ENCODE results near the gene SCARF2.
A peak's percentile ranks its signal among the peaks of the same experiment; 100 is the strongest.
"Not testable (repeated sequence)": the region's sequence is repeated elsewhere in the genome, so short reads cannot be mapped to it uniquely, and the experiment has no call there.

Gene SCARF2

DNA sequence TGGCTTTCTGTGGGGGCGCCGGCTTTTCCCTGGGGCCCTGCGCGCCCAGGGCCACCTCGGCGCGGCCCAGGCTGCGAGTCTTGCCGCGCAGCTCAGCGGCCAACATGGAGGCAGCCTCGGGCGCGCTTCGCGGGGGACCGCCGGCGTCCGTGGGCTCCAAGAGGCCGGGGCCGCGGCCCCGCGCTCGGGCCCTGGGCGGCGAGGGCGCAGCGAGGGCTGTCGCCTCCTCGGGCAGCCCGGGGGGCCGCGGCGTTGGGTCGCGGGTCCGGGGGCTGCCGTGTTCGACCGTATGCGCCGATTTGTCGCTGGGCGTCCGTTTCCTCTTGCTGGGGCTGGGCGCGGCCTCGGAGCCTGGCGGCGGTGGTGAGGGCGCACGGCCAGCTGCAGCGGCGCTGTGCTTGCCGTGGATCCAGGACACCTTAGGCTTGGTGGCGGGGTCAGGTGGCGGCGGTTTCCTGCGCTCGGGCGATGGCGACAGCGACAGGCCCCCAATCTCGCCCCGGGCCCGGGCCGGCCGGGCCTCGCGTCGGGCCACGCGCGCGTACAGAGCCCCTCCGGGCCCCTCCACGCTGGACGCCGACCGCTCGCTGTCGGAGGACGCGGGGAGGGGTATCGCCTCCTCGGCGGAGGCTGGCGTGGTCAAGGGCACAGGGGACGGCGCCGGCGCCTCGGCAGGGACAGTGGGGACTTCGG is 11.9 kb downstream of the SCARF2 start:
- no peak for DNase-seq

DNA sequence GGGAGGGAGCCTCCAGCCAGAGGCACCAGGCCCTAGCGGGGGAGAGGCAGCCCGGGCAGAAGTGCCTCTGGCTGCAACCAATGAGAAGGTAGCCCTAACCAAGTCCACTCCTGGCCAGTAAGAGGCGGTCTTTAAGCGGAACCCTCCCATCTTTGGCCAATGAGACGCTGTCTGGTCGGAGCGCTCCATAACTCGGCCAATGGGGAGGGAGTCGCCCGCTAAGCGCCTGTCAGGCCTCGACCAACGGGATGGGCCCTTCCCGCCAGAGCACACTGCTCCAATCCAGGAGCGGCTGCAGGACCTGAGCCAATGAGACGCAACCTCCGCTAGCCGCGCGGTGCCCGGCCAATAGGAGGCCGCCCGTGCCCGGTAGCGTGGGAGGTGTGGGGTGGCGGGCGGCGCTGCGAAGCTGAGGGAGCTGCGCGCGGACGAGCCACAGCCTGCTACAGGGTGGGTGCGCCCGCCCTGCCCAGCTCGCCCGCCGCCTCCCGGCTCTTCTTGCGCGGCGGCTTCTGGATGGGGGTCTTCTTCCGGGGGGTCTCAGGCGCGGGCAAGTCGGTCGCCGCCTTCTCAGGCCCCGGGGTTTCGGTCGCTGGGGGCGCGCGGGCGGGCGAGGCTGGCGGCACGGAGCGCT is 12.6 kb downstream of the SCARF2 start:
- DNase-seq: no peak

DNA sequence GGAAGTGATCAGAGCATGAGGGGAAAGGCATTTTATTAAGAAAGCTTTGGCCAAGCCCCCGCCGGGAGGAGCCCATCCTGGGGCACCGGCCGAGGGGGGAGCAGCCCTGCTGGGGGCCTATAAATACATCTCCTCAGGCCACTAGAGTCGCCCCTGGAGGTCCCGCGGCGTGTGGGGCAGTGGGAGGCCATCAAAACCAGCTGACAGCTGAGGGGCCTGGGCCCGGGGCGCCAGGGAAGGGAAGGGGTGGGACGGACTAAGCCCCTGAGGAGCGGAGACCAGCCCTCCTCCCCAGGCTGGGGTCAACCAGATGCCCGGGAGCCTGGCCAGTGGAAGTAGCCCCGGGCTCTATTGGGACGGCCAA is 13.1 kb downstream of the SCARF2 start:
- no peak for DNase-seq

DNA sequence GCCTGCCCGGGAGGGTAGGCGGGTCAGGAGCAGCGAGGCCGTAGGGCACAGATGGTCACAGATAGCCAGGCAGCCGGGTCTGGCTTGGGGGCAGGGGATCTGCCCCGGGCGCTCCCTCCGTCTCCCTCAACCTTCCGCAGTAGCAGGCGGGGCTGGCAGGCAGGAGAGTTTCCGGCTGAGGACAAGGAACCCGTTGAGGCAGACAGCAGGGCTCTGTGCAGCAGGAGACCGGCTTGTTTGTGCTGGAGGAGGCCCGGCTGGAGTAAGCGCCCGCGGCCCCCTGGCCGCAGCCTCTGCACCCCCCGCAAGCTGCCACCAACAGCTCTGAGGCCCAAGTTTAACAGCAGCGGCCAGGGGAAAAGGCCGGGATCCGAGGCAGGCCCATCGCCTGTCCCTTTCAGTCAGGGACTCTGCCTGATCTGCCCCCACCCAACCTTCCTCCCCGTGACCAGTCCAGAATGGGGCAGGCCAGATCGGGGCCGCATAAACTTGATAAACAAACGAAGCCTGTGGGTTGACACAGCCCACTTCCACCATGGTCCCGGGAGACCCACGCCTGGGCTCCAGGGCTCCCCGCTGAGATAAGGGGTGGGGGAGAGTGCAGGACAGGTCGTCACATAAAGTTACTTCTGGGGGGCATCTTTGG is 13.6 kb downstream of the SCARF2 start:
- no peak for DNase-seq

DNA sequence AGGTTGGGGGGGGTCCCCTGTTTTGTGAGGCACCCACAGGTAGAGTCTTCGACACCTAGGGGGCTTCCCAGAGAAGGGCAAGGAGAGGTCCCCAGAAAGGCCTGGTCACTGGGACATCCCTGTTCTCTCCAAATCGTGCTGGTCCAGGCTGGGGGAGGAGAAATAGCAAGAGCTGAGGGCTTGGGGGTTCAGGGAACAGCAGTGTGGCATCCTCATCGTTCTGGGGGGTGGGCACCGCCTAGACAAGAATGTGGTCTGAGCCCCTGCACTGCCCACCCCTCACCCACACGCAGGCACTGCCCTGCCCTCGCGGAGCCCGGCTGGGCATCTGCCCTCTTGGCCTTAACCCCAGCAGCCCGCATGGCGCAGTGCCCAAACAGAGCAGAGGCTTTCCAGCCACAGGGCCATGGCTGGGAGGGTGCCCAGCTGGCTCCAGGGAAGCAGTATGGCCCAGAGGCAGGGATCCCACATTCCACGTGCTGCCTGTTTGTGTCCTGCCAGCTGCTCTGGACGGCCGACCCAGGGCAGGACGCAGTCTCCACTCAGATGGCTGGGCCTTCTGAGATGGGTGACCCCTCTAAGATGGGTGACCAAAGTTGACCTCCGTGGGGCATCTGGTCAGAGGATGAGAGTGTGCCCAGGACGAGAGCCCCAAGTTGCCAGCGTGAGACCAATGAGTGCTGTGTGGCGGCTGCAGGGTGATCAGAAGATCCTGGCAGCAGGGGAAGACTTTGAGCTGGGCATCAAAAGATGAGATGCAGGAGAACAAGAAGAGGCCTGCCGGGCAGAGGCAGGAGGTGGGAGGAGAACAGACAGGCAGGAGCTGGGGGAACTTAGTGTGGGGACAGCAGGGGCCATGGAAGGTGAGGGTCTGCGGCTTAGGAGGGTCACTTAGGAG is 14.4 kb downstream of the SCARF2 start:
- DNase-seq: no peak

DNA sequence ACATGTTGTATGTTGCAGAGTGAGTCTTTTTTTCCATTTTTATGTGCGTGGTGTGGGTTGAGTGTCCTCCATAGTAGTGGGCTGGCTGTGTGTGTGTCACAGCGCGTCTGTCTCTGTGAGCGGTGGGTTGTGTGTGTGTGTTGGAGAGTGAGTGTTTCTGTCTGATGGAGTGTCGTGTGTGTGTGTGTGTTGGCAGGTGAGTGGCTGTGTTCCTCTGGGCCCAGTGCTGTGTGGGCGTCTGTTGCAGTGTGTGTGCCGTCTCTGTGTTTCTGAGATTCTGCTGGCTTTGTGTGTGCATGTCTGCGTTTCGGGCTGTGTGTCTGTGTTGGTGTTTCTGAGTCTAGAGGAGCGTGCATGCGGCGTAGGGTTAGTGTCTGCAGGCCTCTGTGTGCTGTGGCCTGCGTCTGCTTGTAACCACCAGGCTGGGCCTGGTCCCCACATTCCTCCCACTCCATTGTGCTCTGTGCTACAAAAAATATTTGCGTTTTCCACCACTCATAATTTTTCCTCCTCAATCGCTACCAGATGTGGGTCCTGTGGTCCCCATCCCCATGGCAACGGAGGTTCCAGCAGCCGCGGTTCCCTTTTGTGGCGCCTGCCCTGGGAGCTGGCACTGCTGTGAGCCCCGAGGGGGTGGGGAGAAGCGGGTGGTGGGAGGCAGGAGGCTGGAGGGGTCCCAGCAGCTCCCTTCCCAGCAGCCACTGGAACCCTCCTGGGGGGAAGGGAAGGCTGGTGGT is 15.2 kb downstream of the SCARF2 start:
- DNase-seq: no peak

DNA sequence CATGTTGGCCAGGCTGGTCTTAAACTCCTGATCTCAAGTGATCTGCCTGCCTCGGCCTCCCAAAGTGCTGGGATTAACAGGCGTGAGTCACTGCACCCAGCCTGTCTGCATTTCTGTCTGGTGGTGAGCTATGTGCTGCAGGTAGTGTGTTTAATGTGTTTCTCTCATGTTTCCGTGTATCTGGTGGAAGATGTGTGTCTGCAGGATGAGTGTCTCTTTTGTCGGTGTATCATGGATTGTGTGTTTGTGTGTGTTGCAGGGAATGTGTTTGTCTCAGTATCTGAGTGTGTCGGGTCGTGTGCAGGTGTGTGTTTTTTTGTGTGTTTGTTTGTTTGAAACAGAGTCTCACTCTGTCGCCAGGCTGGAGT is 16.1 kb downstream of the SCARF2 start:
- no peak for DNase-seq

DNA sequence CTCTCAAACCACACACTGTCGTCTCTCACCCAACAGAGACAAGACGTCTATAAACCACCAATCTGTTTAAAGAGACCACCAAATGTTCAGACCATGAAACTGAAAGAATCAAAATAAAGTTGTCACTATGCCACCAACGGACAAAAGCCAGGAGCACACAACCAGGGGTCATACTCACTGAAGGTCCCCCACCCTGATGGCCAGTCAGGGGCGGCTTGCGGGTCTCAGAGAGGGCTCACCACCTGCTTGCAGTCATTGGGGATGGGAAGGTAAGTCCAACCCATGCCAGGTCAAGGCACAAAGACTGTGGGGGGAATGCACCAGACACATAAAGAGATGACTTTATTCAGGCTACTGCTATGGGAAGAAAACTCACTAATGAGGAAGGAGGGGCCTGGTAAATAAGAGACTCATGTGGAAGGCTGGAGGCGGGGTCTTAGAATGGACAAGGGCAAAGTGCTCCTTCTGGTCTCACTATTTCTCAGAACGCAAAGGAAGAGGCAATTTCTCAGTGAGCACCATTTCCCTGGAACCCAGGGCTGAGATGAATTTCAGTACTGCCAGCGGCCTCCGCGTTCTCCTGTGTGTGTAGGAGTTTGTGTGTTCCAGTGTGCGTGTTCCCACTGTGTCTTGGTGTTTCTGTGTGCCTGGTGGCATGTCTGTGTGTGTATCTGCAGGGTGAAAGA is 17.3 kb downstream of the SCARF2 start:
- DNase-seq: no peak

DNA sequence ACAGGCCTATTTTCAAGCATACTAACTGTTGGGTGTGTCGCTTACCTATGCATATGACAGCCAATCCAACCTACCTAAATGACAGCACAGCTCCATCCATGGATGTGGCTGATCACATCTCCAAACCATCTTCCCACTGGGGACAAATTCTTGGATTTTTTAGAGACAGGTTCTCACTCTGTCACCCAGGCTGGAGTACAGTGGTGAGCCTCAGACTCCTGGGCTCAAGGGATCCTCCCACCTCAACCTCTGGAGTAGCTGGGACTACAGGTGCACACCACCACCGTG is 18.0 kb downstream of the SCARF2 start:
- DNase-seq: no peak

DNA sequence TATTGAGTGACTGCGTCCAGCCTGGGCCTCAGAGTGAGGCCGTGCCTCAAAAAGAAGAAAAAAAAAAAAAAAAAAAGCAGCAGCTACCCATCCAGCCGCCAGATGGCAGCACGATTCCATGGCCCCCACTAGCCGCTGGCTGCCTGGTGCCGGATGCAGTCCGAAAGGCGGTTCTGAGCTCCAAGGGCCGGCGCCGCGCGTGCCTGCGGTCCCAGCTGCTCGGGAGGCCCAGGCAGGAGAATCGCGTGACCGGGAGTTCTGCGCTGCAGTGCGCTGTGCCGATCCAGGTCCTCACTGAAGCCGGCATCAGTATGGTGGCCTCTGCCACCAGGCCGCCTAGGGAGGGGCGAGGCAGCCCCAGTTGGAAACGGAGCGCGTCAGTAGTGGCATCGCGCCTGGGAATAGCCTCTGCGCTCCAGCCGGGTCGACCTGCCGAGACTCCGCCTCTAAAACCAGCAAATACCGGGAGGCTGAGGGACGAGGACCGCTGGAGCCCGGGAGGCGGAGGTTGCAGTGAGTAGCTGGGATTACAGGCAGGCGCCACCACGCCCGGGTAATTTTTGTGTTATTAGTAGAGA is 19.3 kb downstream of the SCARF2 start:
- peak; percentile 80 for DNase-seq

DNA sequence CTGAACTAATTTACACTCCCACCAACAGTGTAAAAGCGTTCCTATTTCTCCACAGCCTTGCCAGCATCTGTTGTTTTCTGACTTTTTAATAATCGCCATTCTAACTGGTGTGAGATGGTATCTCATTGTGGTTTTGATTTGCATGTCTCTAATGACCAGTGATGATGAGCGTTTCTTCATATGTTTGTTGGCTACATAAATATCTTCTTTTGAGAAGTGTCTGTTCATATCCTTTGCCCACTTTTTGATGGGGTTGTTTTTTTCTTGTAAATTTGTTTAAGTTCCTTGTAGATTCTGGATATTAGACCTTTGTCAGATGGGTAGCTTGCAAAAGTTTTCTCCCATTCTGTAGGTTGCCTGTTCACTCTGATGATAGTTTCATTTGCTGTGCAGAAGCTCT is 21.9 kb downstream of the SCARF2 start:
- DNase-seq: not testable (repeated sequence)

DNA sequence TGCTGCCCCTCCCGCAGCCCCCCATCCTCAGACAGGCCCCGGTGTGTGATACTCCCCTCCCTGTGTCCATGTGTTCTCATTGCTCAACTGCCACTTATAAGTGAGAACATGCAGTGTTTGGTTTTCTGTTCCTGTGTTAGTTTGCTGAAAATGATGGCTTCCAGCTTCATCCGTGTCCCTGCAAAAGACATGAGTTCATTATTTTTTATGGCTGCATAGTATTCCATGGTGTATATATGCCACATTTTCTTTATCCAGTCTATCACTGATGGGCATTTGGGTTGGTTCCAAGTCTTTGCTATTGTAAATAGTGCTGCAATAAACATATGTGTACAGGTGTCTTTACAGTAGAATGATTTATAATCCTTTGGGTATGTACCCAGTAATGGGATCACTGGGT is 22.4 kb downstream of the SCARF2 start:
- not testable (repeated sequence) for DNase-seq

DNA sequence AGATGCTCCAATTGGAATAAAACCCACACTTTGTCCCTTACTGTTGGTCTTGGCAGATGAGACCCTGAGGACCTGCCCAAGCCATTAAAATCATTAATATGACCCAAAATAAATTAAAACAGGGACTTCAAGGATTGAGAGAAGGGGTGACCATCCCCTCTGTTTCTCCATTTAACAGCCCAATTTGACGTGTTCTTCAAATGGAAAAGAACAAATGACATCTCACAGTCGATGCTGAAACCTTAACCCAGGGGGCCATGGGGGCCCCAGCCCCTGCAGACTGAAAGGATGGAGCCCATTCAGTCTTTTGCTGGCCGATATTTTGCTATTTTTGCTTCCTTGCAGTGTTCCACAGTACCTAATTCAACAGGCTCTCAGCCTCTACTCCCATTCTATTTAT is 23.2 kb downstream of the SCARF2 start:
- no peak for DNase-seq

DNA sequence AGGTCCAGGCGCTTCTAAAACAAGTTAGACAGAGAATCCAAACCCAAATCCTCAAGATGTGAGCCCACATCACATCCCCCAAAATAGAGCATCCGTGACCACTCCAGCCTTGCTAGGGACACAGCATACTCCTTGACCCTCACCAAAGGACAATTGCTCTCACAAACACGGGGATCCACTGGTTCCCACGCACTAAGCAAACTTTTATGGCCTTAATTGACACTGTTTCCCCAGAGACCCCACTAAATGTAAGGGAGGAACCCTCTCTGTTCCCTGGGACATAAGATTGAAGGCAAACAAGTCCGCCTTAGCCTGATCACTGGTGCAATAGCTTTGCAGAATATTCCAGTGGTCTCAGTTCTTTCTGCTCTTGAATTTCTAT is 23.6 kb downstream of the SCARF2 start:
- DNase-seq: no peak

DNA sequence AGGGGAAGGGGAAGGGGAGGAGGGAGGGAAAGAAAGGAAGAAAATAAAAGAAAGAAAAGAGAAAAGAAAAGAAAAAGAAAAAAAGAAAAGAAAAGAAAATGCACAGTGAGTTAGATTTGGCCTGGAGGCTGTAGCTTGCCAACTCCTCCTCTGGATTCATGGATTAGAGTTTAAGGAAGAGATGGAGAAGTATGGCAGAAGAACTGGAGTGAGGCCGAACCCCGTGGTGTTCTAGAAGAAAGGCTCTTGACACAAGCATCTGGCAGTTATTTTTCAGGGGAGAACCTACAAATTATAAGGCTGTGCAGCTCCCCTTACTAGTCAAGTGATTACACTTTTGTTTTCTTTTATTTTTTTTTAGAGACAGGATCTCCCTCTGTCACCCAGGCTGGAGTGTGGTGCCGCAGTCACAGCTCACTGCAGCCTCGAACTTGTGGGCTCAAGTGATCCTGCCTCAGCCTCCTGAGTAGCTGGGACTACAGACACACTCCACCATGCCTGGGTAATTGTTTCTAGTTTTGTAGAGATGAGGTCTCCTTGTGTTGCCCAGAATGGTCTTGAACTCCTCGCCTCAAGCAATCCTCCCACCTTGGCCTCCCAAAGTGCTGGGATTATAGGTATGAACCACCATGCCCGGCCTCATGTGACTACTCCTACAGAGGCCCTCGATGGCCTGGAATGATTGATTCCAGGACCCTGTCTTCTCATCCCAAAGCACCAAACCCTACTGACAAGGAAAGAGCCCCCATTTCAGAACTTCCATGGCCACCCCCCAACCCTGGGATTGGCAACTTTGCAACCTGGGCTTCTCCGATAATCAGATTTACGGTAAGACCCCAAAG is 24.2 kb downstream of the SCARF2 start:
- DNase-seq: no peak

DNA sequence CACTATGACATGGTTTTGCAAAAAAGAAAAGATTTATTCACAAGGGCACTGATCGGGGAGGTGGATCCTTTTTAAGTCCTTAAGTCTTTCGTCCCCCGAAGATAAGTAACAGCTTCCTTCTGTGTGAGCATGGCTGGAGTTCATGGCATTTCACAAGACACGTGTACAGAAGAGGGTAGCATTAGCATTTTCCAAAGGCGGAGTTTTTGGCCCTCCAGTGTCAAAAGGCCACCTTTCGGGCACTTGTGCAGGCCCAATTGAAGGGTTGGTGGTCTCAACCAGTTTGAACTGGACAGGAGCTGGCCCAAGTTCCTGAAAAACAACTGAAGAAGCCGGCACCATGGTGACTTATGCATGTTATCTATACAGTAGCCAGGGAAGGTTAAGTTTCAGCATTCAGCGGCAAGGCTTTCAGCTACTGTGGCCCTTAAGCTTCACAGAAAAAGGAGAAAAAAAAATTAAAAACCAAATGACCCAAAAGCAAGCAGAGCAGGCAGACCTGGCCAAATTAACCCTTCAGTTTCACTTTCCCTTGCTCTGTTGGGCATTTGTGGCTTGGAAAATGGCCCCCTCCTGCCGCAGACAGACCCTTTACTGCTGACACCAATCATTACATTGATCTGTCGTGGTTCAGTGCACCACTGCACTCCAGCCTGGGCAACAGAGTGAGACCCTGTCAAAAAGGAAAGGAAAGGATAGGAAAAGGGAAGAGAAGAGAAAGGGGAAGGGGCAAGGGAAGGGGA is 25.0 kb downstream of the SCARF2 start:
- DNase-seq: no peak

DNA sequence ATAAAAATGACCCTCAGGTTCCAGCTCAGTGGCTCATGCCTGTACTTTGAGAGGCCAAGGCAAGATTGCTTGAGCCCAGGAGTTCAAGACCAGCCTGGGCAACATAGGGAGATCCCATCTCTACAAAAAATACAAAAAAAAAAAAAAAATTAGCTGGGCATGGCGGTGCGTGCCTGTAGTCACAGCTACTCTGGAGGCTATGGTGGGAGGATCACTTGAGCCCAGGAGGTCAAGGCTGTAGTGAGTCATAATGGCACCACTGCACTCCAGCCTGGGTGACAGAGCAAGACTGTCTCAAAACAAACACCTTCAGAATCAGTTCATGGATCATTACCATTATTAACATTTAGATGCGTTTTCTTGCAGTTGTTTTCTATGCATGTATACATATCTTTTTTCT is 28.2 kb downstream of the SCARF2 start:
- DNase-seq: not testable (repeated sequence)

DNA sequence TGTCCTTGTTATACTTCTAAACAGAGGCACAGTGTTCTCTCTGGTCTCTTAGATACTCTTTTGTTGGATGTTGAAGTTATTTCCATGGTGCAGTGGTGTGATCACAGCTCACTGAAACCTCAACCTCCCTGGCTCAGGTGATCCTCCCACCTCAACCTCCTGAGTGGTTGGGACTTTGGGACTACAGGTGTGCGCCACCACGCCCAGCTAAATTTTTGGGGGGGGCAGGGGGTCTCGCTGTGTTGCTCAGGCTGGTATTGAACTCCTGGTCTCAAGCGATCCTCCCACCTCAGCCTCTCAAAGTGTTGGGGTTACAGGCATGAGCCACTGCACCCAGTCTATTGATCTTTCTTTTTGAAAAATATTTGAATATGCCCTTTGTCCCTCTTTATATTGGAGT is 28.7 kb downstream of the SCARF2 start:
- DNase-seq: no peak

DNA sequence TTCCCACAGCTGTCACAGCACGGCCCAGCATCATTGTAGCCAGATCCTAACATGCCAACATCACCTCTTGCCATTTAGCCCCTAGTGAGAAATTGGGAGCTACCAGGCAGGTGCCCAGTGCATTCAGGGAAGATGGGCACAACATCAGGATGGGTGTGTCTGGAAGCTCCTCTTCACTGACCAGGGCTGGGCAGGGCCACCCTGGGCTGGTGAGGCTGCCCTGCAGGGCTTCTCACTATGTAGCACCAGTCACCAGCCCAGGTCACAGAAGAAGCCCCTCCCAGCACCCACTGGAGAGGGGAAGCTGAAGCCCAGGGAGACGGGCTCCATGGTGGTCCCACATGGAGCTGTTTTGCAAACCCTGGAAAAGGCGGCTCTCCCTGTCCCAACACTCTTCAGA is 29.8 kb downstream of the SCARF2 start:
- DNase-seq: no peak

DNA sequence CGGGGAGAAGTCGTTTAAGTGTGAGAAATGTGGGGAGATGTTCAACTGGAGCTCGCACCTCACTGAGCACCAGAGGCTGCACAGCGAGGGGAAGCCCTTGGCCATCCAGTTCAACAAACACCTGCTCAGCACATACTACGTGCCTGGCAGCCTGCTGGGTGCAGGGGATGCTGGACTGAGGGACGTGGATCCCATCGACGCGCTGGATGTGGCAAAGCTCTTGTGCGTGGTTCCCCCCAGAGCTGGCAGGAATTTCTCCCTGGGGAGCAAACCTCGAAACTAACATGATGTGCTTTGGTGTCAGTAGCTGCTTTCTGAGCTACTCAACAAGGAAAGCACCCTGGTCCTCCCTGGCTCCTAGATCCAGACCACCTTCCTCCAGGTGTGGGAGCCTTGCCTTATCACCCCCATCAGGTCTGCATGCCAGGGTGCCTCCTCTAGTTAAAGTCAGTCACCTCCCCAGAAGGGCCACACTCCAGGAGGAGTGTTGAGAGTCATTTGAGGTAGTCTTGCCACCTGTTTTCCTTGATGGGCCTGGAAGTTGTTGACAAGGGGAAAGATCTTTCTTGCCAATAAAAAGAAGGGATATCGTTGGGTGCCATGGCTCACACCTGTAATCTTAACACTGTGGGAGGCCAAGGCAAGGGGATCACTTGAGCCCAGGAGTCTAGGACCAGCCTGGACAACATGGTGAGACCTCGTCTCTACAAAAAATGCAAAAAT is 30.8 kb downstream of the SCARF2 start:
- no peak for DNase-seq

All from stimulated activated CD8-positive, alpha-beta memory T cell treated with anti-CD3 and anti-CD28 coated beads, Interleukin-4, amount 100 ng/mL, for 48 hours (primary cell).